GM12892 (cell line): Measurements from ENCODE around the gene RGS5.

ENCODE experiments used
- POLR2A ChIP-seq: IDR thresholded peaks from 2 replicates; pipeline ENCODE4 v1.6.1; 2011; ENCODE audit warnings: low read depth, low read length, control low read depth
- POLR2AphosphoS5 ChIP-seq: IDR thresholded peaks from 2 replicates; pipeline ENCODE4 v1.6.1; 2011; ENCODE audit warnings: low read depth, low read length, control low read depth
- TAF1 ChIP-seq: IDR thresholded peaks from 2 replicates; pipeline ENCODE4 v1.6.1; 2011; ENCODE audit warnings: low read depth, mild to moderate bottlenecking, control low read depth, low read length, borderline replicate concordance

- TF ChIP-seq POLR2A: no peak
- no peak for TF ChIP-seq TAF1
- no peak for TF ChIP-seq POLR2AphosphoS5
These were observed 45.3 kb upstream of the RGS5 start for GRCh38 chr1:163248064-163248463.
